SK-N-SH (cell line): ENCODE results near the gene CACNA1E. TPM values are rescaled to one million over a fixed set of nuclear protein-coding genes. Genes with fewer than 3 reads are reported as not detected.

Source experiments
- CTCF ChIA-PET: fragments of 300-600, 350-600 bp; formaldehyde crosslinking; extraction: SDS; loops from one replicate; lab custom pipeline; 2021; lab: Yijun Ruan, JAX
- POLR2A ChIA-PET: fragments of 350-600 bp; sonication (Branson Sonifier 250); formaldehyde crosslinking; extraction: SDS; loops from one replicate; lab custom pipeline; 2020; ENCODE audit warnings: antibody characterized with exemption, inconsistent platforms; lab: Yijun Ruan, JAX
- DNase-seq: peaks from one replicate; pipeline ENCODE4 v3.0.0; 2012
- H2AFZ ChIP-seq: fragments of 200-600 bp; sonication (generic); 2 replicates; pipeline ENCODE4 v1.8.1; 2016; ENCODE audit warnings: antibody characterized with exemption, mild to moderate bottlenecking, low read depth
- H3F3A ChIP-seq: fragments of 200-600 bp; sonication (generic); replicated peaks from 2 replicates; pipeline ENCODE3; 2016; ENCODE audit warnings: antibody characterized with exemption, mild to moderate bottlenecking; ENCODE audit not compliant: insufficient read depth
- H3K27ac ChIP-seq, 2 experiments: fragments of 200-500 bp in 1 of 2; fragments of 200-600 bp in 1 of 2; sonication (Bioruptor generic) in 1 of 2; sonication (generic), shearing (Covaris generic) in 1 of 2; 2 replicates each; pipeline versions ENCODE4 v1.5.1 to v1.6.1; 2014 to 2016; ENCODE audit warnings: low read depth in 2 of 2, inconsistent platforms in 1 of 2, low read length in 1 of 2, mild to moderate bottlenecking in 1 of 2, mixed read lengths in 1 of 2
- H3K27me3 ChIP-seq: fragments of 200-600 bp; sonication (generic), shearing (Covaris generic); 2 replicates; pipeline ENCODE4 v1.6.1; 2016; ENCODE audit warnings: mixed run types; ENCODE audit not compliant: insufficient read depth
- H3K36me3 ChIP-seq, 2 experiments: fragments of 200-500 bp in 1 of 2; fragments of 200-600 bp in 1 of 2; sonication (Bioruptor generic) in 1 of 2; sonication (generic) in 1 of 2; replicated peaks in 1 of 2; 2 replicates each; pipeline versions ENCODE3 to v1.5.1; 2014 to 2016; ENCODE audit warnings: low read length in 1 of 2, mild to moderate bottlenecking in 1 of 2; ENCODE audit not compliant: insufficient read depth in 2 of 2, control insufficient read depth in 1 of 2
- H3K4me1 ChIP-seq, 2 experiments: fragments of 200-500 bp in 1 of 2; fragments of 200-600 bp in 1 of 2; sonication (Bioruptor generic) in 1 of 2; sonication (generic), shearing (Covaris generic) in 1 of 2; 2 replicates each; pipeline versions ENCODE4 v1.5.1 to v1.6.1; 2014 to 2016; ENCODE audit warnings: low read depth in 1 of 2, low read length in 1 of 2, mixed run types in 1 of 2; ENCODE audit not compliant: insufficient read depth in 2 of 2, control insufficient read depth in 1 of 2
- H3K4me2 ChIP-seq: fragments of 200-600 bp; sonication (generic), shearing (Covaris generic); 2 replicates; pipeline ENCODE4 v1.6.1; 2017; ENCODE audit warnings: mixed run types
- H3K4me3 ChIP-seq, 2 experiments: fragments of 200-500 bp in 1 of 2; fragments of 200-600 bp in 1 of 2; sonication (Bioruptor generic) in 1 of 2; sonication (generic), shearing (Covaris generic) in 1 of 2; 2 replicates each; pipeline versions ENCODE4 v1.5.1 to v1.8.1; 2014 to 2016; ENCODE audit warnings: low read depth in 2 of 2, inconsistent platforms in 1 of 2, low read length in 1 of 2, mild to moderate bottlenecking in 1 of 2, mixed read lengths in 1 of 2, moderate library complexity in 1 of 2
- H3K79me2 ChIP-seq: fragments of 200-600 bp; sonication (generic); 2 replicates; pipeline ENCODE4 v1.8.1; 2017; ENCODE audit warnings: mild to moderate bottlenecking; ENCODE audit not compliant: insufficient read depth
- H3K9ac ChIP-seq: fragments of 200-600 bp; sonication (generic); 2 replicates; pipeline ENCODE4 v1.6.1; 2017; ENCODE audit warnings: mixed run types
- H3K9me2 ChIP-seq: fragments of 200-600 bp; sonication (generic); 2 replicates; pipeline ENCODE4 v1.6.1; 2017; ENCODE audit warnings: mixed run types
- H3K9me3 ChIP-seq: fragments of 200-600 bp; sonication (generic); 2 replicates; pipeline ENCODE4 v1.6.1; 2017; ENCODE audit warnings: mixed run types, mild to moderate bottlenecking, moderate library complexity
- H4K20me1 ChIP-seq: fragments of 200-600 bp; sonication (generic); 2 replicates; pipeline ENCODE4 v1.6.1; 2017; ENCODE audit warnings: mild to moderate bottlenecking, mixed run types; ENCODE audit not compliant: insufficient read depth
- CHD2 ChIP-seq: fragments of 150-350 bp; IDR thresholded peaks from 2 replicates; pipeline ENCODE4 v1.6.1; 2018; ENCODE audit warnings: low read length; ENCODE audit not compliant: partially characterized antibody
- CTCF ChIP-seq: fragments of 200-600 bp; sonication (generic); IDR thresholded peaks from 2 replicates; pipeline ENCODE4 v1.6.1; 2017; ENCODE audit warnings: antibody characterized with exemption, mild to moderate bottlenecking, moderate library complexity
- FOSL2 ChIP-seq: IDR thresholded peaks from 2 replicates; pipeline ENCODE4 v1.4.0; 2012; ENCODE audit warnings: low read depth, mild to moderate bottlenecking, moderate library complexity, borderline replicate concordance
- FOXJ3 ChIP-seq: sonication (generic); formaldehyde crosslinking; IDR thresholded peaks from 2 replicates; pipeline ENCODE4 v1.5.1; 2020; ENCODE audit warnings: mild to moderate bottlenecking, missing genetic modification reagents
- GABPA ChIP-seq: IDR thresholded peaks from 2 replicates; pipeline ENCODE4 v1.4.0; 2012; ENCODE audit warnings: low read depth, mild to moderate bottlenecking
- NRF1 ChIP-seq: IDR thresholded peaks from 2 replicates; pipeline ENCODE4 v1.6.1; 2012; ENCODE audit warnings: low read depth, mild to moderate bottlenecking, low read length
- POLR2AphosphoS5 ChIP-seq: IDR thresholded peaks from 2 replicates; pipeline ENCODE4 v1.6.1; 2012; ENCODE audit warnings: low read depth, low read length
- REST ChIP-seq: IDR thresholded peaks from 2 replicates; pipeline ENCODE4 v1.6.1; 2012; ENCODE audit warnings: mild to moderate bottlenecking, low read depth, low read length, moderate library complexity
- RFX5 ChIP-seq: IDR thresholded peaks from 2 replicates; pipeline ENCODE4 v1.6.1; 2012; ENCODE audit warnings: mild to moderate bottlenecking, improper control_type of control experiment, low read length
- TAF1 ChIP-seq: IDR thresholded peaks from 2 replicates; pipeline ENCODE4 v1.6.1; 2012; ENCODE audit warnings: low read depth, mild to moderate bottlenecking, low read length, moderate library complexity, borderline replicate concordance
- USF1 ChIP-seq: IDR thresholded peaks from 2 replicates; pipeline ENCODE4 v1.4.0; 2012; ENCODE audit warnings: low read depth, borderline replicate concordance
- YY1 ChIP-seq: IDR thresholded peaks from 2 replicates; pipeline ENCODE4 v1.4.0; 2012; ENCODE audit warnings: low read depth, mild to moderate bottlenecking
- WGBS: methylation state at CpG from one replicate; pipeline ENCODE4 v1.1.6; 2017; ENCODE audit warnings: low lambda C conversion rate; 5-methylcytosine and 5-hydroxymethylcytosine counted together
- polyA plus RNA-seq, 3 experiments: library from polyadenylated mRNA; depleted of rRNA; stranded (reverse); fragments of >200 nt; gene quantifications; 2 replicates each; pipeline ENCODE4 v1.2.3, GENCODE V29; 2012
- TF ChIP-seq, protein P1 (sequence below): IDR thresholded peaks from 2 replicates; pipeline ENCODE4 v1.4.0; 2012; ENCODE audit warnings: low read depth, borderline replicate concordance
- TF ChIP-seq, protein P2 (sequence below): IDR thresholded peaks from 2 replicates; pipeline ENCODE4 v1.4.0; 2012; ENCODE audit warnings: low read depth

Gene CACNA1E
- polyA plus RNA-seq, 1 of the 3 experiments (the other 2 are of a cell fraction), result not detected

- ChIA-PET CTCF (no interaction called here), POLR2A (no interaction called here)
- Histone ChIP-seq H3K36me3 (no peaks in the 10 kb centered on the region), H3K9ac (no peak overlapping the region), H3K79me2 (no peaks in the 10 kb centered on the region), H3K27ac (no peak overlapping the region), H3K4me1 (no peaks in the 10 kb centered on the region), H3K9me2 (no peaks in the 10 kb centered on the region), H3K9me3 (no peaks in the 10 kb centered on the region), H3F3A (no peaks in the 10 kb centered on the region), H2AFZ (no peak overlapping the region), H4K20me1 (no peaks in the 10 kb centered on the region), H3K27me3 (no peaks in the 10 kb centered on the region), H3K4me2 (no peak overlapping the region), H3K4me3 (no peak overlapping the region)
- TF ChIP-seq YY1, result no peak
- TF ChIP-seq CHD2, result no peak
- no peak for TF ChIP-seq RFX5
- no peak for TF ChIP-seq TAF1
- TF ChIP-seq NRF1, result no peak
- TF ChIP-seq USF1, result no peak
- TF ChIP-seq FOXJ3, result no peak
- TF ChIP-seq, protein P1, sequence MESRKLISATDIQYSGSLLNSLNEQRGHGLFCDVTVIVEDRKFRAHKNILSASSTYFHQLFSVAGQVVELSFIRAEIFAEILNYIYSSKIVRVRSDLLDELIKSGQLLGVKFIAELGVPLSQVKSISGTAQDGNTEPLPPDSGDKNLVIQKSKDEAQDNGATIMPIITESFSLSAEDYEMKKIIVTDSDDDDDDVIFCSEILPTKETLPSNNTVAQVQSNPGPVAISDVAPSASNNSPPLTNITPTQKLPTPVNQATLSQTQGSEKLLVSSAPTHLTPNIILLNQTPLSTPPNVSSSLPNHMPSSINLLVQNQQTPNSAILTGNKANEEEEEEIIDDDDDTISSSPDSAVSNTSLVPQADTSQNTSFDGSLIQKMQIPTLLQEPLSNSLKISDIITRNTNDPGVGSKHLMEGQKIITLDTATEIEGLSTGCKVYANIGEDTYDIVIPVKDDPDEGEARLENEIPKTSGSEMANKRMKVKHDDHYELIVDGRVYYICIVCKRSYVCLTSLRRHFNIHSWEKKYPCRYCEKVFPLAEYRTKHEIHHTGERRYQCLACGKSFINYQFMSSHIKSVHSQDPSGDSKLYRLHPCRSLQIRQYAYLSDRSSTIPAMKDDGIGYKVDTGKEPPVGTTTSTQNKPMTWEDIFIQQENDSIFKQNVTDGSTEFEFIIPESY, result no peak
- no peak for TF ChIP-seq GABPA
- TF ChIP-seq REST, result no peak
- no peak for TF ChIP-seq CTCF
- no peak for TF ChIP-seq POLR2AphosphoS5
- TF ChIP-seq, protein P2, sequence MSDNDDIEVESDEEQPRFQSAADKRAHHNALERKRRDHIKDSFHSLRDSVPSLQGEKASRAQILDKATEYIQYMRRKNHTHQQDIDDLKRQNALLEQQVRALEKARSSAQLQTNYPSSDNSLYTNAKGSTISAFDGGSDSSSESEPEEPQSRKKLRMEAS, result no peak
- no peak for TF ChIP-seq FOSL2
- no peak for DNase-seq
- WGBS, result 34% methylated on average over 8 of the region's 10 CpGs
Observed at GRCh38 chr1:181776044-181776443, 292.7 kb downstream of the CACNA1E start.
